Panc1 (cell line): ENCODE data around the gene RNF17. TPM values are rescaled to one million over a fixed set of nuclear protein-coding genes. Genes with fewer than 3 reads are reported as not detected.

ENCODE experiments used
- ATAC-seq: fragments of 200-7000 bp; cut with Tn5 transposase; 2 replicates; pipeline ENCODE4 v1.9.1; 2020; ENCODE audit warnings: mild to moderate bottlenecking, moderate library complexity
- BruUV-seq: library from RNA; stranded (reverse); fragments of 400-500 nt; replicated peaks from 2 replicates; lab custom pipeline; 2021; lab: Mats Ljungman, UMichigan
- CTCF ChIA-PET: fragments of 300-600 bp; sonication (Branson Sonifier 250); formaldehyde crosslinking; loops from one replicate; lab custom pipeline; 2022; ENCODE audit warnings: antibody characterized with exemption; lab: Charles Lee
- POLR2A ChIA-PET: fragments of 300-600 bp; sonication (Branson Sonifier 250); formaldehyde crosslinking; loops from one replicate; lab custom pipeline; 2022; ENCODE audit warnings: antibody characterized with exemption; lab: Charles Lee
- DNase-seq: peaks from one replicate; pipeline ENCODE4 v3.0.0-alpha.2; 2010; ENCODE audit warnings: low read depth, low spot score
- H3K27ac ChIP-seq: 2 replicates; pipeline ENCODE4 v1.5.1; 2011; ENCODE audit warnings: mild to moderate bottlenecking, low read length, inconsistent platforms
- H3K27me3 ChIP-seq: fragments of 200-500 bp; sonication (Bioruptor generic); 2 replicates; pipeline ENCODE4 v1.6.0; 2014; ENCODE audit warnings: low read length, inconsistent platforms; ENCODE audit not compliant: control insufficient read depth, insufficient read depth
- H3K36me3 ChIP-seq: fragments of 200-500 bp; sonication (Bioruptor generic); 2 replicates; pipeline ENCODE4 v1.5.1; 2014; ENCODE audit warnings: inconsistent platforms, mild to moderate bottlenecking, low read length, moderate library complexity; ENCODE audit not compliant: control insufficient read depth, insufficient read depth
- H3K4me1 ChIP-seq: 2 replicates; pipeline ENCODE4 v1.5.1; 2011; ENCODE audit warnings: inconsistent platforms, mild to moderate bottlenecking, low read length, moderate library complexity; ENCODE audit not compliant: control insufficient read depth, insufficient read depth
- H3K4me3 ChIP-seq, 2 experiments: 2 replicates each; pipeline ENCODE4 v1.5.1; 2011 to 2012; ENCODE audit warnings: low read depth in 2 of 2, low read length in 2 of 2, mild to moderate bottlenecking in 2 of 2, inconsistent platforms in 1 of 2, moderate library complexity in 1 of 2
- H3K9me3 ChIP-seq: fragments of 200-500 bp; sonication (Bioruptor generic); 2 replicates; pipeline ENCODE4 v1.5.1; 2014; ENCODE audit warnings: low read depth, mild to moderate bottlenecking, inconsistent platforms, low read length, moderate library complexity; ENCODE audit not compliant: control insufficient read depth, insufficient read depth
- POLR2AphosphoS5 ChIP-seq: IDR thresholded peaks from 2 replicates; pipeline ENCODE4 v1.6.1; 2012; ENCODE audit warnings: mild to moderate bottlenecking, low read depth, low read length, moderate library complexity
- SIN3A ChIP-seq: IDR thresholded peaks from 2 replicates; pipeline ENCODE4 v1.6.1; 2012; ENCODE audit warnings: low read depth, mild to moderate bottlenecking, low read length, moderate library complexity, borderline replicate concordance; ENCODE audit not compliant: insufficient read depth
- TCF7L2 ChIP-seq: IDR thresholded peaks from 2 replicates; pipeline ENCODE4 v1.6.1; 2011; ENCODE audit warnings: mild to moderate bottlenecking, low read depth, low read length, inconsistent platforms
- in situ Hi-C: cut with HindIII; loops from 2 replicates; pipeline ENCODE4 v1.10.0; 2016; ENCODE audit warnings: low sequenced_read_pairs, low pct_unique_long_range_greater_than_20kb
- intact Hi-C: fragments of 100-400 bp; cut with micrococcal nuclease; formaldehyde crosslinking; loops from one replicate; pipeline ENCODE4 v1.10.0; 2022; ENCODE audit not compliant: unreplicated experiment
- total RNA-seq: library from RNA; stranded (reverse); gene quantifications from one replicate; pipeline ENCODE4 v1.2.1, GENCODE V29; 2021; ENCODE audit not compliant: unreplicated experiment
- TF ChIP-seq, protein P1 (sequence below): fragments of 450-650 bp; IDR thresholded peaks from 2 replicates; pipeline ENCODE4 v1.5.1; 2017; ENCODE audit warnings: mild to moderate bottlenecking
- TF ChIP-seq, protein P2 (sequence below), 2 experiments: IDR thresholded peaks; 2 replicates each; pipeline ENCODE4 v1.6.1; 2011 to 2012; ENCODE audit warnings: low read depth in 2 of 2, control low read depth in 1 of 2, low read length in 1 of 2, mild to moderate bottlenecking in 1 of 2, moderate library complexity in 1 of 2; ENCODE audit not compliant: insufficient read depth in 1 of 2

The RNF17 gene
- total RNA-seq, 1 experiment from 2014 or later = not detected

DNA sequence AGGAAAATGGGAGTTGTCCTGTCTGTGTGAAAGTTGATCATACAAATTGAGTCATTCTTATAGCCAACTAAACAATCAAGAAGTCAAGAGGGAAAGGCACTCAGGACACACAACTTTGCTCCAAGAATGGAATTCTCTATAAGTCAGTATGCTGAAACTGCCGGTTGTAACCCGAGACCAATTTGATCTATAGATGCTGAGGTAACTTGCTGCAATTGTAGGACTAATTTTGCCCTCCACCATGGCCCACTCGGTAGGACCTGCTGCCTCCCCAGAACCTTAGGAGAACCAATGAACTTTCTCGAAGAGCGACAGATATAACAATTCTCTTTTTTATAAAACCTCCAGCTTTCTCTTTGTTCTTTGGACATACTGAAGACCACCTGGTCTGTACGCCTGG lies 157.0 kb downstream of the RNF17 start:
- H3K36me3 ChIP-seq = no peaks in the 10 kb centered on the region; the same call in 1 of the 2 replicates
- CTCF ChIA-PET = no interaction called here
- intact Hi-C loops (no loop called here), in situ Hi-C loops (no loop called here)
- H3K27ac ChIP-seq = no peak overlapping the region
- H3K4me1 ChIP-seq = peaks cover 11% of the 10 kb centered on the region; the same call in 1 of the 2 replicates
- BruUV-seq = no TSS peak
- ATAC-seq (no peak), DNase-seq (no peak)
- no peaks in the 10 kb centered on the region for H3K27me3 ChIP-seq
- POLR2A ChIA-PET = no interaction called here
- TF ChIP-seq, protein P1, sequence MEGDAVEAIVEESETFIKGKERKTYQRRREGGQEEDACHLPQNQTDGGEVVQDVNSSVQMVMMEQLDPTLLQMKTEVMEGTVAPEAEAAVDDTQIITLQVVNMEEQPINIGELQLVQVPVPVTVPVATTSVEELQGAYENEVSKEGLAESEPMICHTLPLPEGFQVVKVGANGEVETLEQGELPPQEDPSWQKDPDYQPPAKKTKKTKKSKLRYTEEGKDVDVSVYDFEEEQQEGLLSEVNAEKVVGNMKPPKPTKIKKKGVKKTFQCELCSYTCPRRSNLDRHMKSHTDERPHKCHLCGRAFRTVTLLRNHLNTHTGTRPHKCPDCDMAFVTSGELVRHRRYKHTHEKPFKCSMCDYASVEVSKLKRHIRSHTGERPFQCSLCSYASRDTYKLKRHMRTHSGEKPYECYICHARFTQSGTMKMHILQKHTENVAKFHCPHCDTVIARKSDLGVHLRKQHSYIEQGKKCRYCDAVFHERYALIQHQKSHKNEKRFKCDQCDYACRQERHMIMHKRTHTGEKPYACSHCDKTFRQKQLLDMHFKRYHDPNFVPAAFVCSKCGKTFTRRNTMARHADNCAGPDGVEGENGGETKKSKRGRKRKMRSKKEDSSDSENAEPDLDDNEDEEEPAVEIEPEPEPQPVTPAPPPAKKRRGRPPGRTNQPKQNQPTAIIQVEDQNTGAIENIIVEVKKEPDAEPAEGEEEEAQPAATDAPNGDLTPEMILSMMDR = no peak
- TF ChIP-seq SIN3A (no peak), TCF7L2 (no peak), POLR2AphosphoS5 (no peak)
- TF ChIP-seq, protein P2, sequence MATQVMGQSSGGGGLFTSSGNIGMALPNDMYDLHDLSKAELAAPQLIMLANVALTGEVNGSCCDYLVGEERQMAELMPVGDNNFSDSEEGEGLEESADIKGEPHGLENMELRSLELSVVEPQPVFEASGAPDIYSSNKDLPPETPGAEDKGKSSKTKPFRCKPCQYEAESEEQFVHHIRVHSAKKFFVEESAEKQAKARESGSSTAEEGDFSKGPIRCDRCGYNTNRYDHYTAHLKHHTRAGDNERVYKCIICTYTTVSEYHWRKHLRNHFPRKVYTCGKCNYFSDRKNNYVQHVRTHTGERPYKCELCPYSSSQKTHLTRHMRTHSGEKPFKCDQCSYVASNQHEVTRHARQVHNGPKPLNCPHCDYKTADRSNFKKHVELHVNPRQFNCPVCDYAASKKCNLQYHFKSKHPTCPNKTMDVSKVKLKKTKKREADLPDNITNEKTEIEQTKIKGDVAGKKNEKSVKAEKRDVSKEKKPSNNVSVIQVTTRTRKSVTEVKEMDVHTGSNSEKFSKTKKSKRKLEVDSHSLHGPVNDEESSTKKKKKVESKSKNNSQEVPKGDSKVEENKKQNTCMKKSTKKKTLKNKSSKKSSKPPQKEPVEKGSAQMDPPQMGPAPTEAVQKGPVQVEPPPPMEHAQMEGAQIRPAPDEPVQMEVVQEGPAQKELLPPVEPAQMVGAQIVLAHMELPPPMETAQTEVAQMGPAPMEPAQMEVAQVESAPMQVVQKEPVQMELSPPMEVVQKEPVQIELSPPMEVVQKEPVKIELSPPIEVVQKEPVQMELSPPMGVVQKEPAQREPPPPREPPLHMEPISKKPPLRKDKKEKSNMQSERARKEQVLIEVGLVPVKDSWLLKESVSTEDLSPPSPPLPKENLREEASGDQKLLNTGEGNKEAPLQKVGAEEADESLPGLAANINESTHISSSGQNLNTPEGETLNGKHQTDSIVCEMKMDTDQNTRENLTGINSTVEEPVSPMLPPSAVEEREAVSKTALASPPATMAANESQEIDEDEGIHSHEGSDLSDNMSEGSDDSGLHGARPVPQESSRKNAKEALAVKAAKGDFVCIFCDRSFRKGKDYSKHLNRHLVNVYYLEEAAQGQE (IDR thresholded peaks at IDR 0.05; ENCODE audit: insufficient read depth in 1 of 2, low read depth in 2 of 2, low read length in 1 of 2) = no peak
- H3K4me3 ChIP-seq = no peak overlapping the region
- H3K9me3 ChIP-seq = no peaks in the 10 kb centered on the region

- BruUV-seq = no TSS peak
- in situ Hi-C loops = no loop called here
- ATAC-seq = no peak
- H3K27ac ChIP-seq = peak overlapping the region; percentile 73
- ChIA-PET POLR2A (no interaction called here), CTCF (no interaction called here)
- peaks cover 11% of the 10 kb centered on the region; the same call in 1 of the 2 replicates for H3K4me1 ChIP-seq
- no peaks in the 10 kb centered on the region; the same call in 1 of the 2 replicates for H3K36me3 ChIP-seq
- H3K4me3 ChIP-seq = peak overlapping the region; percentile 82
- TF ChIP-seq, protein P2 (IDR thresholded peaks at IDR 0.05; ENCODE audit: insufficient read depth in 1 of 2, low read depth in 2 of 2, low read length in 1 of 2) = no peak
- TF ChIP-seq, protein P1 = no peak
- TF ChIP-seq TCF7L2 (no peak), POLR2AphosphoS5 (no peak), SIN3A (no peak)
- intact Hi-C loops = no loop called here
- no peak for DNase-seq
- no peaks in the 10 kb centered on the region for H3K27me3 ChIP-seq
- no peaks in the 10 kb centered on the region for H3K9me3 ChIP-seq
Measured at GRCh38 chr13:24921881-24922280, 157.9 kb downstream of the RNF17 start.
